Liver (tissue), 3 donors: Measurements from ENCODE around the gene GATA5.

Source experiments
- EGR1 ChIP-seq, 2 donors: IDR thresholded peaks; 2 replicates each; pipeline ENCODE4 v1.6.1; 2016 to 2018; ENCODE audit warnings: antibody characterized with exemption in 2 of 2, low read depth in 2 of 2
- FOXA1 ChIP-seq: IDR thresholded peaks from 2 replicates; pipeline ENCODE4 v1.6.1; 2016; ENCODE audit warnings: antibody characterized with exemption
- GABPA ChIP-seq, 2 donors: IDR thresholded peaks in 1 of 2; conservative IDR thresholded peaks in 1 of 2; 2 replicates each; pipeline ENCODE4 v1.6.1; 2016; ENCODE audit warnings: antibody characterized with exemption in 2 of 2, mild to moderate bottlenecking in 1 of 2, moderate library complexity in 1 of 2
- JUND ChIP-seq, 2 donors: IDR thresholded peaks; 2 replicates each; pipeline ENCODE4 v1.6.1; 2016; ENCODE audit warnings: antibody characterized with exemption in 2 of 2
- RXRA ChIP-seq, 2 donors: IDR thresholded peaks; 2 replicates each; pipeline ENCODE4 v1.6.1; 2017 to 2018; ENCODE audit warnings: antibody characterized with exemption in 2 of 2, mild to moderate bottlenecking in 1 of 2
- SP1 ChIP-seq: IDR thresholded peaks from 2 replicates; pipeline ENCODE4 v1.6.1; 2018; ENCODE audit warnings: antibody characterized with exemption, mild to moderate bottlenecking
- TAF1 ChIP-seq: conservative IDR thresholded peaks from 2 replicates; pipeline ENCODE4 v1.6.1; 2016; ENCODE audit warnings: antibody characterized with exemption, mild to moderate bottlenecking
- YY1 ChIP-seq: IDR thresholded peaks from 2 replicates; pipeline ENCODE4 v1.6.1; 2016; ENCODE audit warnings: antibody characterized with exemption, mild to moderate bottlenecking
- ZBTB33 ChIP-seq: IDR thresholded peaks from 2 replicates; pipeline ENCODE4 v1.6.1; 2016; ENCODE audit warnings: antibody characterized with exemption
- TF ChIP-seq, protein P1 (sequence below): fragments of 150-350 bp; IDR thresholded peaks from 2 replicates; pipeline ENCODE4 v1.5.1; 2017; ENCODE audit warnings: improper control_type of control experiment, low read depth, low read length; ENCODE audit not compliant: missing input control
- TF ChIP-seq, protein P2 (sequence below): IDR thresholded peaks from 2 replicates; pipeline ENCODE4 v1.6.1; 2016; ENCODE audit warnings: antibody characterized with exemption
- TF ChIP-seq, protein P3 (sequence below): IDR thresholded peaks from 2 replicates; pipeline ENCODE4 v1.6.1; 2016; ENCODE audit warnings: antibody characterized with exemption, mild to moderate bottlenecking
- donor health status: healthy.
- donor health status: healthy.

- TF ChIP-seq, protein P1, sequence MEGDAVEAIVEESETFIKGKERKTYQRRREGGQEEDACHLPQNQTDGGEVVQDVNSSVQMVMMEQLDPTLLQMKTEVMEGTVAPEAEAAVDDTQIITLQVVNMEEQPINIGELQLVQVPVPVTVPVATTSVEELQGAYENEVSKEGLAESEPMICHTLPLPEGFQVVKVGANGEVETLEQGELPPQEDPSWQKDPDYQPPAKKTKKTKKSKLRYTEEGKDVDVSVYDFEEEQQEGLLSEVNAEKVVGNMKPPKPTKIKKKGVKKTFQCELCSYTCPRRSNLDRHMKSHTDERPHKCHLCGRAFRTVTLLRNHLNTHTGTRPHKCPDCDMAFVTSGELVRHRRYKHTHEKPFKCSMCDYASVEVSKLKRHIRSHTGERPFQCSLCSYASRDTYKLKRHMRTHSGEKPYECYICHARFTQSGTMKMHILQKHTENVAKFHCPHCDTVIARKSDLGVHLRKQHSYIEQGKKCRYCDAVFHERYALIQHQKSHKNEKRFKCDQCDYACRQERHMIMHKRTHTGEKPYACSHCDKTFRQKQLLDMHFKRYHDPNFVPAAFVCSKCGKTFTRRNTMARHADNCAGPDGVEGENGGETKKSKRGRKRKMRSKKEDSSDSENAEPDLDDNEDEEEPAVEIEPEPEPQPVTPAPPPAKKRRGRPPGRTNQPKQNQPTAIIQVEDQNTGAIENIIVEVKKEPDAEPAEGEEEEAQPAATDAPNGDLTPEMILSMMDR = no peak
- no peak for TF ChIP-seq JUND (IDR thresholded peaks at IDR 0.05)
- TF ChIP-seq ZBTB33 = no peak
- no peak for TF ChIP-seq YY1
- TF ChIP-seq SP1 = no peak
- TF ChIP-seq, protein P2, sequence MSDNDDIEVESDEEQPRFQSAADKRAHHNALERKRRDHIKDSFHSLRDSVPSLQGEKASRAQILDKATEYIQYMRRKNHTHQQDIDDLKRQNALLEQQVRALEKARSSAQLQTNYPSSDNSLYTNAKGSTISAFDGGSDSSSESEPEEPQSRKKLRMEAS = no peak
- TF ChIP-seq, protein P3, sequence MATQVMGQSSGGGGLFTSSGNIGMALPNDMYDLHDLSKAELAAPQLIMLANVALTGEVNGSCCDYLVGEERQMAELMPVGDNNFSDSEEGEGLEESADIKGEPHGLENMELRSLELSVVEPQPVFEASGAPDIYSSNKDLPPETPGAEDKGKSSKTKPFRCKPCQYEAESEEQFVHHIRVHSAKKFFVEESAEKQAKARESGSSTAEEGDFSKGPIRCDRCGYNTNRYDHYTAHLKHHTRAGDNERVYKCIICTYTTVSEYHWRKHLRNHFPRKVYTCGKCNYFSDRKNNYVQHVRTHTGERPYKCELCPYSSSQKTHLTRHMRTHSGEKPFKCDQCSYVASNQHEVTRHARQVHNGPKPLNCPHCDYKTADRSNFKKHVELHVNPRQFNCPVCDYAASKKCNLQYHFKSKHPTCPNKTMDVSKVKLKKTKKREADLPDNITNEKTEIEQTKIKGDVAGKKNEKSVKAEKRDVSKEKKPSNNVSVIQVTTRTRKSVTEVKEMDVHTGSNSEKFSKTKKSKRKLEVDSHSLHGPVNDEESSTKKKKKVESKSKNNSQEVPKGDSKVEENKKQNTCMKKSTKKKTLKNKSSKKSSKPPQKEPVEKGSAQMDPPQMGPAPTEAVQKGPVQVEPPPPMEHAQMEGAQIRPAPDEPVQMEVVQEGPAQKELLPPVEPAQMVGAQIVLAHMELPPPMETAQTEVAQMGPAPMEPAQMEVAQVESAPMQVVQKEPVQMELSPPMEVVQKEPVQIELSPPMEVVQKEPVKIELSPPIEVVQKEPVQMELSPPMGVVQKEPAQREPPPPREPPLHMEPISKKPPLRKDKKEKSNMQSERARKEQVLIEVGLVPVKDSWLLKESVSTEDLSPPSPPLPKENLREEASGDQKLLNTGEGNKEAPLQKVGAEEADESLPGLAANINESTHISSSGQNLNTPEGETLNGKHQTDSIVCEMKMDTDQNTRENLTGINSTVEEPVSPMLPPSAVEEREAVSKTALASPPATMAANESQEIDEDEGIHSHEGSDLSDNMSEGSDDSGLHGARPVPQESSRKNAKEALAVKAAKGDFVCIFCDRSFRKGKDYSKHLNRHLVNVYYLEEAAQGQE = no peak
- no peak for TF ChIP-seq TAF1
- TF ChIP-seq RXRA (IDR thresholded peaks at IDR 0.05) = no peak
- no peak for TF ChIP-seq GABPA (IDR thresholded peaks at IDR 0.05 in 1 of 2, conservative IDR thresholded peaks at IDR 0.05 in 1 of 2)
- TF ChIP-seq FOXA1 = no peak
- TF ChIP-seq EGR1 (IDR thresholded peaks at IDR 0.05; ENCODE audit: low read depth in 2 of 2) = no peak
Observed at GRCh38 chr20:62499758-62500236, 24.0 kb upstream of the GATA5 start.
